Endothelial cell of umbilical vein (primary cell): ENCODE measurements around the gene FCRL3. TPM values are rescaled to one million over a fixed set of nuclear protein-coding genes. Genes with fewer than 3 reads are reported as not detected.

ENCODE experiments used
- BruUV-seq: library from RNA; stranded (reverse); fragments of 400-500 nt; replicated peaks from 2 replicates; lab custom pipeline; 2021; lab: Mats Ljungman, UMichigan
- CTCF ChIA-PET: fragments of 300-600, 350-600 bp; sonication (Branson Sonifier 250); formaldehyde crosslinking; loops from one replicate; lab custom pipeline; 2021; ENCODE audit warnings: antibody characterized with exemption, inconsistent platforms; lab: Charles Lee
- POLR2A ChIA-PET: fragments of 300-600, 350-600 bp; sonication (Branson Sonifier 250); formaldehyde crosslinking; loops from one replicate; lab custom pipeline; 2021; ENCODE audit warnings: antibody characterized with exemption, inconsistent platforms; lab: Charles Lee
- DNase-seq: peaks from one replicate; pipeline ENCODE4 v3.0.0-alpha.2; 2011; ENCODE audit warnings: low read depth, low spot score
- FAIRE-seq: peaks from 2 replicates; lab custom pipeline; 2011; peaks lifted over from hg19 to GRCh38; lab: Jason Lieb, UNC
- H2AFZ ChIP-seq: 2 replicates; pipeline ENCODE4 v1.6.0; 2012; ENCODE audit warnings: low read depth, low read length, control low read depth, inconsistent platforms
- H3K27ac ChIP-seq: 2 replicates; pipeline ENCODE4 v1.5.1; 2011; ENCODE audit warnings: low read depth, mild to moderate bottlenecking, control low read depth, low read length, moderate library complexity; ENCODE audit not compliant: insufficient read depth
- H3K27me3 ChIP-seq, 2 experiments: 2 replicates each; pipeline versions ENCODE4 v1.6.0 to v1.6.1; 2011; ENCODE audit warnings: low read length in 2 of 2, mixed read lengths in 1 of 2; ENCODE audit not compliant: control insufficient read depth in 2 of 2, insufficient read depth in 2 of 2
- H3K36me3 ChIP-seq, 2 experiments: 2 replicates in 1 of 2; 3 replicates in 1 of 2; pipeline ENCODE4 v1.5.1; 2011; ENCODE audit warnings: low read length in 2 of 2, mild to moderate bottlenecking in 1 of 2, moderate library complexity in 1 of 2; ENCODE audit not compliant: control insufficient read depth in 2 of 2, insufficient read depth in 2 of 2; ENCODE audit errors: extremely low read depth in 1 of 2
- H3K4me1 ChIP-seq: 3 replicates; pipeline ENCODE4 v1.5.1; 2011; ENCODE audit warnings: mild to moderate bottlenecking, low read length; ENCODE audit not compliant: control insufficient read depth, insufficient read depth; ENCODE audit errors: extremely low read depth
- H3K4me2 ChIP-seq: 2 replicates; pipeline ENCODE4 v1.6.1; 2011; ENCODE audit warnings: low read length, control low read depth, mixed read lengths; ENCODE audit not compliant: insufficient read depth
- H3K4me3 ChIP-seq, 3 experiments: fragments of 200-600 bp in 1 of 3; sonication (generic), shearing (Covaris generic) in 1 of 3; replicated peaks in 1 of 3; 2 replicates each; pipeline ENCODE4 v1.5.1; 2011 to 2016; ENCODE audit warnings: control low read depth in 3 of 3, low read length in 3 of 3, mild to moderate bottlenecking in 2 of 3, inconsistent platforms in 1 of 3, low read depth in 1 of 3, moderate library complexity in 1 of 3; ENCODE audit not compliant: insufficient read depth in 1 of 3
- H3K79me2 ChIP-seq: 2 replicates; pipeline ENCODE4 v1.6.0; 2012; ENCODE audit warnings: low read length, inconsistent platforms; ENCODE audit not compliant: control insufficient read depth, insufficient read depth
- H3K9ac ChIP-seq: replicated peaks from 2 replicates; pipeline ENCODE3; 2011; ENCODE audit warnings: low read length, control low read depth; ENCODE audit not compliant: insufficient read depth; ENCODE audit errors: extremely low read depth
- H3K9me1 ChIP-seq: replicated peaks from 3 replicates; pipeline ENCODE4 v1.6.0; 2011; ENCODE audit warnings: mild to moderate bottlenecking, low read length; ENCODE audit not compliant: control insufficient read depth, insufficient read depth; ENCODE audit errors: extremely low read depth
- H3K9me3 ChIP-seq: replicated peaks from 2 replicates; pipeline ENCODE4 v1.5.1; 2012; ENCODE audit warnings: low read length, inconsistent platforms; ENCODE audit not compliant: control insufficient read depth, insufficient read depth
- H4K20me1 ChIP-seq: replicated peaks from 2 replicates; pipeline ENCODE3; 2011; ENCODE audit warnings: mild to moderate bottlenecking, low read length; ENCODE audit not compliant: control insufficient read depth, insufficient read depth; ENCODE audit errors: extremely low read depth
- CTCF ChIP-seq, 2 donors: IDR thresholded peaks; 1 replicate in 1 of 2; 2 replicates in 1 of 2; pipeline ENCODE4 v1.5.1; 2011; ENCODE audit warnings: low read length in 2 of 2, mild to moderate bottlenecking in 2 of 2, moderate library complexity in 2 of 2, control low read depth in 1 of 2, inconsistent platforms in 1 of 2, low read depth in 1 of 2; ENCODE audit not compliant: insufficient read depth in 1 of 2; ENCODE audit errors: extremely low read depth in 1 of 2
- EZH2 ChIP-seq: IDR thresholded peaks from 2 replicates; pipeline ENCODE4 v1.6.1; 2012; ENCODE audit warnings: borderline replicate concordance, low read depth, mild to moderate bottlenecking, moderate library complexity, low read length, inconsistent platforms; ENCODE audit not compliant: severe bottlenecking
- FOS ChIP-seq: IDR thresholded peaks from 2 replicates; pipeline ENCODE4 v1.6.1; 2011; ENCODE audit warnings: mild to moderate bottlenecking, low read length, moderate library complexity, borderline replicate concordance; ENCODE audit not compliant: insufficient read depth
- GATA2 ChIP-seq: IDR thresholded peaks from 2 replicates; pipeline ENCODE4 v1.7.0; 2011; ENCODE audit warnings: low read depth, mild to moderate bottlenecking, moderate library complexity, mixed read lengths, low read length; ENCODE audit not compliant: insufficient read length, insufficient read depth
- JUN ChIP-seq: IDR thresholded peaks from 2 replicates; pipeline ENCODE4 v1.6.1; 2011; ENCODE audit warnings: borderline replicate concordance, low read depth; ENCODE audit not compliant: insufficient read length, insufficient read depth
- MAX ChIP-seq: IDR thresholded peaks from 2 replicates; pipeline ENCODE4 v1.6.1; 2011; ENCODE audit not compliant: insufficient read depth, insufficient read length
- MYC ChIP-seq: IDR thresholded peaks from one replicate; pipeline ENCODE4 v1.6.1; 2011; ENCODE audit warnings: mild to moderate bottlenecking, low read depth, low read length
- POLR2A ChIP-seq: IDR thresholded peaks from 2 replicates; pipeline ENCODE4 v1.6.1; 2012; ENCODE audit warnings: low read depth, mild to moderate bottlenecking, control low read depth, low read length
- POLR2AphosphoS5 ChIP-seq: IDR thresholded peaks from 2 replicates; pipeline ENCODE4 v1.6.1; 2012; ENCODE audit warnings: low read depth, mild to moderate bottlenecking, control low read depth, low read length, moderate library complexity; ENCODE audit not compliant: insufficient read depth
- dilution Hi-C: fragments of 300-500 bp; cut with MboI; formaldehyde crosslinking; loops from one replicate; pipeline ENCODE4 v1.15.0; 2019; ENCODE audit warnings: low sequenced_read_pairs; ENCODE audit not compliant: extremely low pct_ligation_motif_present
- intact Hi-C: fragments of 100-400 bp; cut with micrococcal nuclease; formaldehyde crosslinking; loops from one replicate; pipeline ENCODE4 v1.10.0; 2022
- polyA plus RNA-seq, 4 experiments: library from polyadenylated mRNA; depleted of rRNA in 3 of 4; stranded (reverse) in 3 of 4; unstranded in 1 of 4; fragments of >200 nt; gene quantifications; 2 replicates each; pipeline versions ENCODE4 v1.2.1 to v1.2.3, GENCODE V29; 2011 to 2012; ENCODE audit warnings: missing spikeins in 1 of 4
- total RNA-seq: library from RNA; stranded (reverse); gene quantifications from 2 replicates; pipeline ENCODE4 v1.2.3, GENCODE V29; 2021

Gene FCRL3
- total and polyA plus RNA-seq, 2 donors (not counting 3 experiments of a cell fraction or from before 2014, with no cell fraction given): not detected

DNA sequence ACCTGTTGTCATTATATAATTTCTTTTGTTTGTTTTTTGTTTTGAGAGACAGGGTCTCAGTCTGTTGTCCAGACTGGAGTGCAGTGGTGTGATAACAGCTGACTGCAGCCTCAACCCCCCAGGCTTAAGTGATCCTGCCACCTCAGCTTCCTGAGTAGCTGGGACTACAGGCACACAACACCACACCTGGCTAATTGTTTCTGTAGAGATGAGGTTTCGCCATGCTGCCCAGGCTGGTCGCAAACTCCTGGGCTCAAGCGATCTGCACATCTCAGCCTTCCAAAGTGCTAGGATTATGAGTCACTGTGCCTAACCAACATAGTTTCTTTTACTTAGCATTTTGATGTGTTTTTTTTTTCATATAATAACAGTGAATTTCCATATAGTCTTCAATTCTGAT, 52.3 kb downstream of the FCRL3 start:
- TF ChIP-seq EZH2 (no peak), POLR2AphosphoS5 (no peak), JUN (no peak), GATA2 (no peak), POLR2A (no peak), MYC (no peak), FOS (no peak), MAX (no peak), CTCF (IDR thresholded peaks at IDR 0.05; ENCODE audit: extremely low read depth in 1 of 2, insufficient read depth in 1 of 2, low read depth in 1 of 2, low read length in 2 of 2) (no peak)
- Histone ChIP-seq H3K4me1 (no peaks in the 10 kb centered on the region), H3K9ac (no peak overlapping the region), H2AFZ (no peak overlapping the region), H3K9me3 (no peaks in the 10 kb centered on the region), H3K79me2 (no peaks in the 10 kb centered on the region), H3K27ac (no peak overlapping the region), H3K9me1 (no peaks in the 10 kb centered on the region), H3K4me2 (no peak overlapping the region), H3K27me3 (no peaks in the 10 kb centered on the region), H3K4me3 (no peak overlapping the region), H4K20me1 (no peaks in the 10 kb centered on the region), H3K36me3 (no peaks in the 10 kb centered on the region)
- POLR2A ChIA-PET: no interaction called here
- FAIRE-seq (no peak), DNase-seq (no peak)
- CTCF ChIA-PET: no interaction called here
- dilution Hi-C loops: no loop called here
- no TSS peak for BruUV-seq
- intact Hi-C loops: no loop called here
